IMR-90 (cell line): ENCODE results near the gene TSPEAR. TPM values are rescaled to one million over a fixed set of nuclear protein-coding genes. Genes with fewer than 3 reads are reported as not detected.

Experiments used
- ATAC-seq: fragments of 200-7000 bp; cut with Tn5 transposase; 2 replicates; pipeline ENCODE4 v1.9.1; 2020; ENCODE audit warnings: low read depth, mild to moderate bottlenecking, moderate library complexity
- BruUV-seq: library from RNA; stranded (reverse); fragments of 400-500 nt; replicated peaks from 2 replicates; lab custom pipeline; 2021; lab: Mats Ljungman, UMichigan
- CTCF ChIA-PET: fragments of 300-600 bp; formaldehyde crosslinking; extraction: SDS; loops from one replicate; lab custom pipeline; 2021; ENCODE audit warnings: antibody characterized with exemption; lab: Yijun Ruan, JAX
- POLR2A ChIA-PET: fragments of 300-600 bp; sonication (Branson Sonifier 250); formaldehyde crosslinking; loops from one replicate; lab custom pipeline; 2022; ENCODE audit warnings: antibody characterized with exemption; ENCODE audit not compliant: unreplicated experiment; lab: Charles Lee
- DNase-seq: peaks from one replicate; pipeline ENCODE4 v3.0.0; 2013
- H2AFZ ChIP-seq: replicated peaks from 2 replicates; pipeline ENCODE3; 2013; ENCODE audit warnings: low read length, mild to moderate bottlenecking; ENCODE audit not compliant: poor library complexity
- H2AK5ac ChIP-seq: 2 replicates; pipeline ENCODE4 v1.6.1; 2013; ENCODE audit warnings: low read depth, low read length, inconsistent platforms
- H2AK9ac ChIP-seq: replicated peaks from 2 replicates; pipeline ENCODE3; 2013; ENCODE audit warnings: mild to moderate bottlenecking, low read depth, low read length, moderate library complexity; ENCODE audit not compliant: poor library complexity
- H2BK120ac ChIP-seq: 2 replicates; pipeline ENCODE4 v1.6.1; 2013; ENCODE audit warnings: low read depth, low read length, inconsistent platforms
- H2BK15ac ChIP-seq: 3 replicates; pipeline ENCODE4 v1.6.1; 2013; ENCODE audit warnings: low read depth, low read length, inconsistent platforms
- H2BK20ac ChIP-seq: 2 replicates; pipeline ENCODE4 v1.6.1; 2013; ENCODE audit warnings: low read depth, mild to moderate bottlenecking, inconsistent platforms, low read length, moderate library complexity
- H2BK5ac ChIP-seq: 2 replicates; pipeline ENCODE4 v1.6.1; 2013; ENCODE audit warnings: mild to moderate bottlenecking, low read depth, low read length, inconsistent platforms; ENCODE audit not compliant: poor library complexity, severe bottlenecking
- H3K14ac ChIP-seq: replicated peaks from 2 replicates; pipeline ENCODE4 v1.6.1; 2013; ENCODE audit warnings: low read depth, low read length, inconsistent platforms
- H3K18ac ChIP-seq: 2 replicates; pipeline ENCODE4 v1.6.1; 2013; ENCODE audit warnings: low read depth, low read length, control low read depth
- H3K23ac ChIP-seq: 2 replicates; pipeline ENCODE4 v1.6.1; 2013; ENCODE audit warnings: low read depth, low read length, inconsistent platforms
- H3K27ac ChIP-seq: 2 replicates; pipeline ENCODE4 v1.5.1; 2013; ENCODE audit warnings: mild to moderate bottlenecking, control low read depth, low read length; ENCODE audit not compliant: insufficient read depth
- H3K27me3 ChIP-seq: 2 replicates; pipeline ENCODE4 v1.6.1; 2013; ENCODE audit warnings: low read length; ENCODE audit not compliant: control insufficient read depth, insufficient read depth
- H3K36me3 ChIP-seq: 2 replicates; pipeline ENCODE4 v1.6.1; 2013; ENCODE audit warnings: low read length, mixed read lengths; ENCODE audit not compliant: control insufficient read depth, insufficient read depth
- H3K4ac ChIP-seq: 2 replicates; pipeline ENCODE4 v1.6.1; 2013; ENCODE audit warnings: low read depth, low read length, inconsistent platforms
- H3K4me1 ChIP-seq: 2 replicates; pipeline ENCODE4 v1.6.1; 2013; ENCODE audit warnings: low read length, mixed read lengths; ENCODE audit not compliant: control insufficient read depth, insufficient read depth
- H3K4me2 ChIP-seq: 2 replicates; pipeline ENCODE4 v1.6.1; 2013; ENCODE audit warnings: low read depth, mild to moderate bottlenecking, control low read depth, low read length, moderate library complexity
- H3K4me3 ChIP-seq: 2 replicates; pipeline ENCODE4 v1.5.1; 2013; ENCODE audit warnings: low read depth, mild to moderate bottlenecking, control low read depth, low read length, moderate library complexity; ENCODE audit not compliant: insufficient read depth
- H3K56ac ChIP-seq: 2 replicates; pipeline ENCODE4 v1.6.1; 2013; ENCODE audit warnings: low read length, inconsistent platforms; ENCODE audit not compliant: insufficient read depth; ENCODE audit errors: extremely low read depth
- H3K79me1 ChIP-seq, 2 experiments: 2 replicates each; pipeline ENCODE4 v1.6.1; 2013; ENCODE audit warnings: low read length in 2 of 2, inconsistent platforms in 1 of 2, low read depth in 1 of 2
- H3K9ac ChIP-seq: 2 replicates; pipeline ENCODE4 v1.6.1; 2013; ENCODE audit warnings: low read depth, low read length, control low read depth
- H3K9me1 ChIP-seq: 2 replicates; pipeline ENCODE4 v1.6.1; 2013; ENCODE audit warnings: low read length, inconsistent platforms; ENCODE audit not compliant: insufficient read depth
- H3K9me3 ChIP-seq: 2 replicates; pipeline ENCODE4 v1.6.1; 2013; ENCODE audit warnings: low read length; ENCODE audit not compliant: control insufficient read depth, insufficient read depth
- H4K20me1 ChIP-seq: 2 replicates; pipeline ENCODE4 v1.6.1; 2013; ENCODE audit warnings: low read length, inconsistent platforms; ENCODE audit not compliant: insufficient read depth
- H4K5ac ChIP-seq: 2 replicates; pipeline ENCODE4 v1.6.1; 2013; ENCODE audit warnings: mild to moderate bottlenecking, low read depth, low read length, control low read depth
- H4K8ac ChIP-seq, 2 experiments: 2 replicates each; pipeline ENCODE4 v1.6.1; 2013; ENCODE audit warnings: low read depth in 2 of 2, low read length in 2 of 2, control low read depth in 1 of 2, inconsistent platforms in 1 of 2
- H4K91ac ChIP-seq: 2 replicates; pipeline ENCODE4 v1.6.1; 2013; ENCODE audit warnings: low read depth, low read length, inconsistent platforms; ENCODE audit not compliant: insufficient read depth
- BHLHE40 ChIP-seq: fragments of 150-350 bp; IDR thresholded peaks from 2 replicates; pipeline ENCODE4 v1.6.1; 2016; ENCODE audit warnings: mild to moderate bottlenecking, low read depth, low read length
- CEBPB ChIP-seq: IDR thresholded peaks from 2 replicates; pipeline ENCODE4 v1.6.1; 2012; ENCODE audit warnings: low read depth, low read length, improper control_type of control experiment
- CTCF ChIP-seq: conservative IDR thresholded peaks from 2 replicates; pipeline ENCODE4 v1.5.1; 2012; ENCODE audit warnings: mild to moderate bottlenecking, low read depth, low read length, improper control_type of control experiment
- FOS ChIP-seq: fragments of 150-350 bp; IDR thresholded peaks from 2 replicates; pipeline ENCODE4 v1.6.1; 2016; ENCODE audit warnings: low read depth, low read length
- MAFK ChIP-seq: IDR thresholded peaks from 2 replicates; pipeline ENCODE4 v1.6.1; 2012; ENCODE audit warnings: low read depth, low read length, improper control_type of control experiment
- MXI1 ChIP-seq: IDR thresholded peaks from 2 replicates; pipeline ENCODE4 v1.6.1; 2012; ENCODE audit warnings: low read depth, mild to moderate bottlenecking, low read length, moderate library complexity, borderline replicate concordance
- NFE2L2 ChIP-seq: fragments of 150-350 bp; IDR thresholded peaks from 2 replicates; pipeline ENCODE4 v1.6.1; 2016; ENCODE audit warnings: low read depth, mild to moderate bottlenecking, low read length
- RAD21 ChIP-seq: IDR thresholded peaks from 2 replicates; pipeline ENCODE4 v1.6.1; 2012; ENCODE audit warnings: low read length, improper control_type of control experiment
- RFX5 ChIP-seq: IDR thresholded peaks from 2 replicates; pipeline ENCODE4 v1.8.0; 2012; ENCODE audit warnings: low read depth, mild to moderate bottlenecking, low read length, moderate library complexity
- SMC3 ChIP-seq: fragments of 150-350 bp; IDR thresholded peaks from 2 replicates; pipeline ENCODE4 v1.6.1; 2016; ENCODE audit warnings: low read depth, mild to moderate bottlenecking, antibody characterized with exemption, low read length, moderate library complexity
- WGBS, 2 experiments: methylation state at CpG; one replicate each; pipeline versions ENCODE4 v1.1.5 to v1.1.7; 2013; ENCODE audit warnings: missing lambda C conversion rate in 2 of 2; ENCODE audit not compliant: insufficient read length in 1 of 2; ENCODE audit errors: extremely low coverage in 2 of 2; 5-methylcytosine and 5-hydroxymethylcytosine counted together
- dilution Hi-C: fragments of 300-500 bp; cut with HindIII; formaldehyde crosslinking; loops from one replicate; pipeline ENCODE4 v1.14.3; 2018; ENCODE audit warnings: low sequenced_read_pairs; ENCODE audit not compliant: unreplicated experiment
- in situ Hi-C: fragments of 300-500 bp; cut with MboI; formaldehyde crosslinking; loops from 3 replicates; pipeline ENCODE4 v1.14.3; 2019; ENCODE audit warnings: low sequenced_read_pairs, inconsistent platforms, mixed read lengths
- intact Hi-C: fragments of 100-400 bp; cut with micrococcal nuclease; formaldehyde crosslinking; loops from 2 replicates; pipeline ENCODE4 v1.10.0; 2022
- polyA plus RNA-seq, 3 experiments: library from polyadenylated mRNA; depleted of rRNA; stranded (reverse); fragments of >200 nt; gene quantifications; 2 replicates each; pipeline ENCODE4 v1.2.3, GENCODE V29; 2012; ENCODE audit warnings: low replicate concordance in 1 of 3
- total RNA-seq: library from RNA; depleted of rRNA; stranded (reverse); fragments of >200 nt; gene quantifications from 2 replicates; pipeline ENCODE4 v1.2.3, GENCODE V29; 2012
- TF ChIP-seq, protein P1 (sequence below): fragments of 150-350 bp; IDR thresholded peaks from 2 replicates; pipeline ENCODE4 v1.6.1; 2016; ENCODE audit warnings: low read depth, mild to moderate bottlenecking, low read length, moderate library complexity, borderline replicate concordance
- TF ChIP-seq, protein P2 (sequence below): fragments of 150-350 bp; IDR thresholded peaks from 2 replicates; pipeline ENCODE4 v1.6.1; 2017; ENCODE audit warnings: mild to moderate bottlenecking, antibody characterized with exemption, low read length, low read depth

The TSPEAR gene
- total and polyA plus RNA-seq, 2 of the 4 experiments (the other 2 are of a cell fraction), result not detected

GRCh38 chr21:44483288-44484237, 227.8 kb downstream of the TSPEAR start:
- peaks cover 8% of the 10 kb centered on the region for H3K27me3 ChIP-seq
- no peak overlapping the region for H3K18ac ChIP-seq
- 45% methylated on average over 8 of the region's 28 CpGs; no CpG with 5 or more reads in 1 of the 2 experiments for WGBS, 2 experiments
- H4K91ac ChIP-seq, result no peak overlapping the region
- dilution Hi-C loops (no loop called here), in situ Hi-C loops (no loop called here), intact Hi-C loops (loop anchor here (10.0 kb wide), 1 partner anchor 149 kb away; the partner anchor contains the start of gene CFAP410)
- no peak overlapping the region for H3K23ac ChIP-seq
- no peak overlapping the region for H4K8ac ChIP-seq
- no peaks in the 10 kb centered on the region for H3K4me1 ChIP-seq
- no peaks in the 10 kb centered on the region for H3K9me1 ChIP-seq
- no peaks in the 10 kb centered on the region for H3K9me3 ChIP-seq
- H3K27ac ChIP-seq, result no peak overlapping the region
- H4K5ac ChIP-seq, result no peak overlapping the region
- no peaks in the 10 kb centered on the region for H4K20me1 ChIP-seq
- no peak overlapping the region for H2AK5ac ChIP-seq
- POLR2A ChIA-PET, result no interaction called here
- H3K36me3 ChIP-seq, result no peaks in the 10 kb centered on the region
- no peak overlapping the region for H2BK120ac ChIP-seq
- peak; percentile 6 for DNase-seq
- H3K4me2 ChIP-seq, result no peak overlapping the region
- H2AFZ ChIP-seq, result no peak overlapping the region
- no TSS peak for BruUV-seq
- H3K79me1 ChIP-seq, result no peaks in the 10 kb centered on the region
- ATAC-seq, result no peak
- no peak overlapping the region for H3K14ac ChIP-seq
- H3K4me3 ChIP-seq, result no peak overlapping the region
- H3K4ac ChIP-seq, result no peak overlapping the region
- no peak overlapping the region for H2BK20ac ChIP-seq
- no peak overlapping the region for H2BK15ac ChIP-seq
- CTCF ChIA-PET, result interaction anchor here (0.6 kb wide), 1 partner anchor 12 kb away, joined by 3 read pairs; no protein-coding TSS in a partner anchor
- no peak overlapping the region for H3K9ac ChIP-seq
- H2BK5ac ChIP-seq, result no peak overlapping the region
- no peak overlapping the region for H2AK9ac ChIP-seq
- H3K56ac ChIP-seq, result no peak overlapping the region
- TF ChIP-seq MAFK, result no peak
- TF ChIP-seq BHLHE40, result no peak
- no peak for TF ChIP-seq CTCF
- no peak for TF ChIP-seq NFE2L2
- TF ChIP-seq, protein P1, sequence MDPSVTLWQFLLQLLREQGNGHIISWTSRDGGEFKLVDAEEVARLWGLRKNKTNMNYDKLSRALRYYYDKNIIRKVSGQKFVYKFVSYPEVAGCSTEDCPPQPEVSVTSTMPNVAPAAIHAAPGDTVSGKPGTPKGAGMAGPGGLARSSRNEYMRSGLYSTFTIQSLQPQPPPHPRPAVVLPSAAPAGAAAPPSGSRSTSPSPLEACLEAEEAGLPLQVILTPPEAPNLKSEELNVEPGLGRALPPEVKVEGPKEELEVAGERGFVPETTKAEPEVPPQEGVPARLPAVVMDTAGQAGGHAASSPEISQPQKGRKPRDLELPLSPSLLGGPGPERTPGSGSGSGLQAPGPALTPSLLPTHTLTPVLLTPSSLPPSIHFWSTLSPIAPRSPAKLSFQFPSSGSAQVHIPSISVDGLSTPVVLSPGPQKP, result no peak
- TF ChIP-seq, protein P2, sequence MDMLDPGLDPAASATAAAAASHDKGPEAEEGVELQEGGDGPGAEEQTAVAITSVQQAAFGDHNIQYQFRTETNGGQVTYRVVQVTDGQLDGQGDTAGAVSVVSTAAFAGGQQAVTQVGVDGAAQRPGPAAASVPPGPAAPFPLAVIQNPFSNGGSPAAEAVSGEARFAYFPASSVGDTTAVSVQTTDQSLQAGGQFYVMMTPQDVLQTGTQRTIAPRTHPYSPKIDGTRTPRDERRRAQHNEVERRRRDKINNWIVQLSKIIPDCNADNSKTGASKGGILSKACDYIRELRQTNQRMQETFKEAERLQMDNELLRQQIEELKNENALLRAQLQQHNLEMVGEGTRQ, result no peak
- no peak for TF ChIP-seq MXI1
- TF ChIP-seq FOS, result no peak
- TF ChIP-seq SMC3, result no peak
- no peak for TF ChIP-seq CEBPB
- TF ChIP-seq RAD21, result no peak
- TF ChIP-seq RFX5, result no peak
